RCC 7860 (cell line): Measurements from ENCODE around the gene PTGDR.

ENCODE experiments used
- DNase-seq: peaks from one replicate; pipeline ENCODE4 v3.0.0-alpha.2; 2015; ENCODE audit warnings: low spot score
- FAIRE-seq: peaks from 2 replicates; lab custom pipeline; 2012; peaks lifted over from hg19 to GRCh38; lab: Jason Lieb, UNC

PTGDR gene, protein sequence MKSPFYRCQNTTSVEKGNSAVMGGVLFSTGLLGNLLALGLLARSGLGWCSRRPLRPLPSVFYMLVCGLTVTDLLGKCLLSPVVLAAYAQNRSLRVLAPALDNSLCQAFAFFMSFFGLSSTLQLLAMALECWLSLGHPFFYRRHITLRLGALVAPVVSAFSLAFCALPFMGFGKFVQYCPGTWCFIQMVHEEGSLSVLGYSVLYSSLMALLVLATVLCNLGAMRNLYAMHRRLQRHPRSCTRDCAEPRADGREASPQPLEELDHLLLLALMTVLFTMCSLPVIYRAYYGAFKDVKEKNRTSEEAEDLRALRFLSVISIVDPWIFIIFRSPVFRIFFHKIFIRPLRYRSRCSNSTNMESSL

DNA sequence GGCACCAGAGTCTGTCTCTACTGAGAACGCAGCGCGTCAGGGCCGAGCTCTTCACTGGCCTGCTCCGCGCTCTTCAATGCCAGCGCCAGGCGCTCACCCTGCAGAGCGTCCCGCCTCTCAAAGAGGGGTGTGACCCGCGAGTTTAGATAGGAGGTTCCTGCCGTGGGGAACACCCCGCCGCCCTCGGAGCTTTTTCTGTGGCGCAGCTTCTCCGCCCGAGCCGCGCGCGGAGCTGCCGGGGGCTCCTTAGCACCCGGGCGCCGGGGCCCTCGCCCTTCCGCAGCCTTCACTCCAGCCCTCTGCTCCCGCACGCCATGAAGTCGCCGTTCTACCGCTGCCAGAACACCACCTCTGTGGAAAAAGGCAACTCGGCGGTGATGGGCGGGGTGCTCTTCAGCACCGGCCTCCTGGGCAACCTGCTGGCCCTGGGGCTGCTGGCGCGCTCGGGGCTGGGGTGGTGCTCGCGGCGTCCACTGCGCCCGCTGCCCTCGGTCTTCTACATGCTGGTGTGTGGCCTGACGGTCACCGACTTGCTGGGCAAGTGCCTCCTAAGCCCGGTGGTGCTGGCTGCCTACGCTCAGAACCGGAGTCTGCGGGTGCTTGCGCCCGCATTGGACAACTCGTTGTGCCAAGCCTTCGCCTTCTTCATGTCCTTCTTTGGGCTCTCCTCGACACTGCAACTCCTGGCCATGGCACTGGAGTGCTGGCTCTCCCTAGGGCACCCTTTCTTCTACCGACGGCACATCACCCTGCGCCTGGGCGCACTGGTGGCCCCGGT is at the start of gene PTGDR:
PTGDR (plus strand) TSS at position 198 of the 778 bp plus-strand sequence; CDS start at position 315, 117 bp downstream.
- DNase-seq = no peak
- FAIRE-seq = no peak

DNA sequence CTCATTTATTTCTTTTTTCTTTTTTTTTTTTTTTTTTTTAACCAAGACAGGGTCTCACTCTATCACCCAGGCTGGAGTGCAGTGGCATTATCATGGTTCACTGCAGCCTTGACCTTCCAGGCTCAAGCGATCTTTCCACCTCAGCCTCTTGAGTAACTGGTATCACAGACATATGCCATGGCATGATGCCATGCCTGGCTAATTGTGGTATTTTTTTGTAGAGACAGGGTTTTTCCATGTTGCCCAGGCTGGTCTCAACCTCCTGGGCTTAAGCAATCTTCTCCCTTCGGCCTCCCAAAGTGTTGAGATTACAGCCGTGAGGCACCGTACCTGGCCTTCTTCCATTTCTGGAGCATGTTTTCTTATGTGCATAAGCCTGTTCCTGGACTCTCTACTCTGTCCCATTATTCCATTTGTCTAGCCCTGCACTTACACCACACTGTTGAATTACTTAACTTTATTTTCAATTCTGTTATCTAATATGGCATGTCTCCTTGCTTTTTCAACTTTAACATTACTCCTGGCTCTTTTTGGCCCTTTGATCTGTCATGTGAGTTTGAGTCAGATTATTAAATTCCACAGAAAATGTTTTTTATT is 47.9 kb upstream of the PTGDR start:
- DNase-seq (no peak), FAIRE-seq (no peak)

- FAIRE-seq (no peak), DNase-seq (no peak)
Observed at GRCh38 chr14:52220924-52221811, 46.3 kb upstream of the PTGDR start.

DNA sequence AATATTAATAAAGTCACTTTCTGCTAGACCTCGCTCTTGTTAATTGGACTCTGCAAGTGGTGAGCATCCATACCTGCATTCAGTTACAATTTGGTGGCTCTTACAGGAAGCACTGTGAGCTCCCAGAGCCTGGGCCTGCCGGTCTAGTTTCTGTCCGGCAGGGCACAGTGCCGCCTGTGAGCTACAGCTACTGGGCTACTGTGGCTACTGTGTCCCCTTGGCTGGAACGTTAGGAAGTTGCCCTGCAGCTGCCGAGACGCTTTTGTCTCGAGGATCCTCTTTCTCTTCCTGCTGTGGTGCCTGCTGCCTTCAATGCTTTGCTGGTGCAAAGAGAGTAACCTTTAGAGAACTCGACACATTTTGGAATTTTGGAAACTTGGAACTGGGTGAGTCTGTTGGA is 44.6 kb upstream of the PTGDR start:
- FAIRE-seq (no peak), DNase-seq (no peak)

- FAIRE-seq (no peak), DNase-seq (no peak)
Observed at GRCh38 chr14:52227619-52228222, 39.8 kb upstream of the PTGDR start.

DNA sequence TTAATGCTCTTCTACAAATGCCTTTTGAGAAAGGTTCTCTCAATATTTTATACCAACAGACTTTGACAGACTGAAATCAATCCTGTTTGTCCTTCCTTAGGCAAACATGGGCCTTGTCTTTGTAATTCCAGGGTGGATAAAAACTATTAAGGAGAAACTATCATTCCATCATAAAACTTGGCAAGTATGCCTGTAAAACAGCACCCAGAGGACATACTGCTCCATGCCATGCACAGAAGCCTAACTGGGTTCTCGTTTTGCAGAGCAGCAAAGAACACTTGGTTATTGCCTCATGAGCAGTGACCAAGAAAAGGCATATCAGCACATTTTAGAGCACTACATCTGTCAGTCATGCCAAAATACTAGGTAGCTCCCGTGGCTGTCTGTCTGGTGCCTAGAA is 33.8 kb upstream of the PTGDR start:
- DNase-seq = no peak
- FAIRE-seq = no peak

DNA sequence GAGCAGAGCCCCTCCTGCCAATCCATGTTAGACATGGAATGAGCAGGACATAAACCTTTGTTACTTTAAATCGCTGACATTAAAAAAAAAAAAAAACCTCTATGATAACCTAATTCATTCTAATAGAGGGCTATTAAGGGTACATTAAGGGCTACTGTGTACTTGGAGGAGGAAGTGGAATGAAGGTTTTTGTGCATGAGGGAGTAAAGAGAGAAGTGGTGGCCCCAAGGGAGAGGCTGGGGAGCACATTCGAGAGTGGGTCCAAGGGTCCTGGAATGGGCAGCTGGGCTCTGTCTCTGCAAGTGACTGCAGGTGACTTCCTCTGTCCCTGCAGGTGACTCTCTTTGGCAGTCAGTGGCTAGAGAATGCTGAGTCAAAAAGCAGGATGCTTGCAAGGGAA is 32.1 kb upstream of the PTGDR start:
- FAIRE-seq (no peak), DNase-seq (no peak)

- DNase-seq (no peak), FAIRE-seq (no peak)
Observed at GRCh38 chr14:52235866-52236510, 31.5 kb upstream of the PTGDR start.

DNA sequence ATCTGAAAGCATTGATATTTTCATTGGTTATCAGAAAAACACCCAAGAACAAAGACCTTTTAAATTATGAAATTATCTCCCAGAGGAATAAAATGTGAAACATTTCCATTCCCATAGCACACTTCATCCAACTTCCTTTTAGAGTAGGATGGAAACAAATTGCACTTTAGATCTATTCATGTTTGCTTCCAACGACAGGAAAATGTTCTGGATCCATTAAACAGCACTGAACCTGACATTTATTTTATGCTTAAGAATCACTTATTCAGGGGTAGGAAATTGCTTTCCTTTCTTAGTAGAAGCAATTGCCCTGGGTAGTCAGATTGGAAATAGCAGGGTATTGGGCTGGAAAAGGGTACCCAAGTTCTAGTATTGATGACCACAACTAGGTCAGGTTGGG is 28.8 kb upstream of the PTGDR start:
- FAIRE-seq (no peak), DNase-seq (no peak)

DNA sequence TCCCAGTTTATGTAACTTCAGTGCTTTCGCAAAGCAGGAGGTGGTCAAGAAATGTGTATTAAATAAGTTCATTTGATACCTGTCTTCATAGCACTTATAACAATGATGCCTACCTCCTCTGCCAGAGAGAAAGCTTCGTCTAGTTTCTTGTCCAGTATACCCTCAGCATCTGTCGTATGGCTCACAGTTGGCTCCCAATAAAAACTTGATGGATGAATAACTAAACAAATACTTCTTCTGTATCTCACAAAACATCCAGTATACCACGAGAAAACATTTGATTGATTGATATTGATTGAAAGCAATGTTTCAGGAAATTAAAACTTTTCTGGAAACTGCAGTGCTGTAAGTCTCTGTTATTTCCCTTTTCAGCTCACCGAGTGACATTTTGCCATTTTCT is 26.9 kb upstream of the PTGDR start:
- DNase-seq (no peak), FAIRE-seq (no peak)

DNA sequence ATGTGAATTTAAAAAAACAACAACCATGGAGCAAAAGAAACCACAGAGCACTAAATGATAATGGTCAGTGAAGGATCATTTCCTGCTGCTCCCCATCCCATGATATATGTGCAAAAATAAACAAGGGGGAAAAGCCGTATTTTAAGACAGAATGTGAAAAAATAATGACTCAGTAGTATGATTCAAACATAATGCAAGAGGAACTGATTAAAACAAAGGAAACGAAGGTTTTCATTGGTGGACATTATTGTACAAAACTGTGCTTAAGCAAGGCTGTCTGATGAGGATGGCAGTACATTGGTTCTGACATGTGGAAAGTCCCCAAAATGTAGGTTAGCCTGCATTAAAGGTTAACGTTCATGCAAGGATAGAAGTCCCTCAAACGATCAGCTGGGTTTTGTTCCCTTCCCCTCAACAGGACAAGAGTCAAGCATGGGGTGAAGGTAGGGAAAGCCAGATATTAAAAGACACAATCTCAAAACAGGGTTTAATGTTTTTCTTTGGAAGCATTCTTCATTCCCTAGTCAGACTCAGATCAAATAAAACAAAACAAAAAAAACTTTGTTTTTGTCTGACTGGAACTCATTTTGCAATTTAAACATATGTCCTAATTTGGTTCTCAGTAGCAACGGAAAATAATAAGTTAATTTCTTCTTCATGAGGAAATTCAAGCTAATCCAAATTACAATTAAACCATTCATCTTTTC is 26.3 kb upstream of the PTGDR start:
- no peak for FAIRE-seq
- DNase-seq = no peak

- no peak for DNase-seq
- no peak for FAIRE-seq
Observed at GRCh38 chr14:52244328-52244727, 23.2 kb upstream of the PTGDR start.

- DNase-seq (no peak), FAIRE-seq (no peak)
Observed at GRCh38 chr14:52244997-52245396, 22.5 kb upstream of the PTGDR start.

- DNase-seq = no peak
- no peak for FAIRE-seq
Observed at GRCh38 chr14:52248057-52248456, 19.4 kb upstream of the PTGDR start.

DNA sequence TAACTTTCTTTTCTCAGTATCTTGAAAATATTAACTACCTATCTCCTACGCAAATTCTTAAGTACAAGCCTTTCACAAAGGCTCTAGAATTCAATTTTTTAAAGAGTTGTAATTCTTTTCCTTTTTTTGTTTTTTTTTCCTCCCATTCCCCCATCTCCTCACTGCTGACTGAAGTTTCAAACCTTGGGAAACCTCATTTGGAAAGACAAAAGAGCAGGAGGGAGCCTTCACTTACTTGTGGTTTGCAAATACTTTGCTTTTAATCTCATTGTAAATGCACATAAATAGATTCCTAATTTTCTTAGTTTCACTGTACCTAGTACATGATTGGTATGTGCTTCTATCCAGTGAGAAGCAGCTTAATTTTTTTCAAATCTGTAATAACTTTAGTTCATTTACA is 15.8 kb upstream of the PTGDR start:
- no peak for FAIRE-seq

DNA sequence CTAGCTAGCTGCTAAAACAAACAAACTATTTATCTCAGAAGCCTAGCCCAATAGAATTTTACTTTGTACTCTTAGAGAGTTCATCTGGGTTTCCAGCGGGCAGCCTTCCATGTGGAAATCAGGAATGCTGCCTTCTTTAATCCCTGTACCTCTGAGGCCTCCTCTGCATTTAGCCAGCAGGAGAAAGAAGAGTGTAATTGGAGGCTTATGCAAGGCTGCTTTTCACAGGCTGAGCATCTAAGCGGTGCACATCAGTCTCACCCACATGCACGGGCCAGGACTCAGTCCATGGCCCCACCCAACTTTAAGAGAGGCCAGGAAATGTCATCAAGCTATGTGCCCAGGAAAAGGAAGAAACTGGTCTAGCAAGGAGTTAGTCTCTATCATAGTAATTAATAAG is 14.0 kb upstream of the PTGDR start:
- FAIRE-seq = no peak
- no peak for DNase-seq

More for the DNA sequence above, 15.8 kb upstream of the PTGDR start:
- no peak for DNase-seq

- no peak for FAIRE-seq
Observed at GRCh38 chr14:52254086-52254485, 13.4 kb upstream of the PTGDR start.

GRCh38 chr14:52258783-52259182 is 8.7 kb upstream of the PTGDR start:
- FAIRE-seq = no peak
- DNase-seq = no peak

More at GRCh38 chr14:52254086-52254485, 13.4 kb upstream of the PTGDR start:
- no peak for DNase-seq

- FAIRE-seq (no peak), DNase-seq (no peak)
Observed at GRCh38 chr14:52259434-52259833, 8.1 kb upstream of the PTGDR start.
